ENCODE data around the gene WAS. TPM values are rescaled to one million over a fixed set of nuclear protein-coding genes. Genes with fewer than 3 reads are reported as not detected.
"Not testable (repeated sequence)": the region's sequence is repeated elsewhere in the genome, so short reads cannot be mapped to it uniquely, and the experiment has no call there.

Gene WAS
- total and polyA plus RNA-seq, 7 donors = 0.45 to 2.9 (median 0.85) TPM

DNA sequence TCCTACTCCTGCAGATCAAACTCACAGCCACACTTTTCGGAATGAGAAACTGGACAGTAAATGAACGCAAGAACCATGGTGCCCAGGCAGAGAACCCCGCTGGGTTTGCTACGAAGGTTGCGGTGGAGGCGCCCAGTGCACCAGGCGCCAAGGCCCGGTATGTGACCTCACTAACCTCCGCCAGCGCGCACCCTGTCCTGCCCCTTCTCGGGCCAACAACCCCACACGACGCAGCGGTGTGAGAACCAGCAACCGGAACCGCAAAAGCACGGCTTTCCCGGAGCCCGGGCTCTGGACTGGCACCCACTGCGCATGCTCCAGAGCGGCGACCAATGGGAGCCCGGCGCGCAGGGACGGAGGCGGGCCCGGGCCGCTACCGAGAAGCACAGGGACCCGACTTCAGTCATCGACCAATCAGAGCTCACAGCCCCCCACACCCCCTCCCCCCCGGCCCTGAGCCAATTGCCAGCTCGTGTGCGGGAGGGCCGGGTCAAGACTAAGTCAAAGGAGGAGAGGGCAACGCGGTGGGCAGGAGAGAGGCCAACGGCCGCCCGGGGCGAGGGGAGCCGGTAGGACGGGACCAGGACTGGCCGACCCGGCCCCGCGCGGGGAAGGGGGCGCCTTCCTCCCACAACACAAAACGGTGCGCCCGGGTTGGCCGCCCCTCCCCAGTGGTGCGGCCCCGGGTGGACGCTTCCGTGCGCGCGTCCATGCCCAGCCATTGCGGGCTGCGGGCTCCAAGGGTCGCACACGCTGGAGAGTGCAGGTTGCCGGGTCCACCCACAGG lies 7.3 kb upstream of the WAS start:
- peak overlapping the region; percentile 85 for H3K4me3 ChIP-seq
- H3K4me1 ChIP-seq = no peaks in the 10 kb centered on the region
- H3K9me3 ChIP-seq = no peaks in the 10 kb centered on the region
- intact Hi-C loops (cut with DNase I) = loop anchor here in 1 of 2 donors (10.0 kb wide), 1 partner anchor 129 kb away; the partner anchor contains the start of gene HDAC6
- TF ChIP-seq, protein P1, sequence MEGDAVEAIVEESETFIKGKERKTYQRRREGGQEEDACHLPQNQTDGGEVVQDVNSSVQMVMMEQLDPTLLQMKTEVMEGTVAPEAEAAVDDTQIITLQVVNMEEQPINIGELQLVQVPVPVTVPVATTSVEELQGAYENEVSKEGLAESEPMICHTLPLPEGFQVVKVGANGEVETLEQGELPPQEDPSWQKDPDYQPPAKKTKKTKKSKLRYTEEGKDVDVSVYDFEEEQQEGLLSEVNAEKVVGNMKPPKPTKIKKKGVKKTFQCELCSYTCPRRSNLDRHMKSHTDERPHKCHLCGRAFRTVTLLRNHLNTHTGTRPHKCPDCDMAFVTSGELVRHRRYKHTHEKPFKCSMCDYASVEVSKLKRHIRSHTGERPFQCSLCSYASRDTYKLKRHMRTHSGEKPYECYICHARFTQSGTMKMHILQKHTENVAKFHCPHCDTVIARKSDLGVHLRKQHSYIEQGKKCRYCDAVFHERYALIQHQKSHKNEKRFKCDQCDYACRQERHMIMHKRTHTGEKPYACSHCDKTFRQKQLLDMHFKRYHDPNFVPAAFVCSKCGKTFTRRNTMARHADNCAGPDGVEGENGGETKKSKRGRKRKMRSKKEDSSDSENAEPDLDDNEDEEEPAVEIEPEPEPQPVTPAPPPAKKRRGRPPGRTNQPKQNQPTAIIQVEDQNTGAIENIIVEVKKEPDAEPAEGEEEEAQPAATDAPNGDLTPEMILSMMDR (IDR thresholded peaks at IDR 0.05) = no peak
- DNase-seq = peak; percentile 88 to 95
- H3K27ac ChIP-seq = peak overlapping the region; percentile 88
- H3K27me3 ChIP-seq (ENCODE audit: insufficient read depth in 3 of 3, low read length in 2 of 3) = no peaks in the 10 kb centered on the region
- H3K36me3 ChIP-seq (ENCODE audit: insufficient read depth in 1 of 2, low read depth in 1 of 2) = no peaks in the 10 kb centered on the region
- peak; percentile 99 for ATAC-seq
- WGBS, 3 donors = 0 to 47% (median 0%) methylated on average over 16 to 65 of the region's 67 CpGs

DNA sequence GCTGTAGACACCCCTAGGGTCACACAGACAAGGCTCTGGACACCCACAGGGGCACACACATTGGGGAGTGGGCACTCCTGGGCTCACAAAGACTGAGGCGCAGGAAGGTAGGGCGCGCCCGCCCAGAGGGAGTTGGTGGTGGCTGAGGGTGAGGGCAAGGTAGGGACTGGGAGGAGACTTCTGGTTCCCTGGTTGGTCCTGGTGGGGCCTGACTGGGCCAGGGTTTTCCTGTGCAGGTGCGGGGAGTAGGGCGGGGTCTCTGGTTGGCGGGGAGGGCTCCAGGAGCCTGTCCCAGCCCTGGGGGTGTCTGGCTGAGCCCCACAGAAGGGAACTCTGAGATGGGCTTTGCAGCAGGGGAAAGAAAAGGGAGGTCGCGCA lies 6.7 kb upstream of the WAS start:
- TF ChIP-seq, protein P1 (IDR thresholded peaks at IDR 0.05) = no peak
- intact Hi-C loops (cut with DNase I) = loop anchor here in 1 of 2 donors (10.0 kb wide), 1 partner anchor 128 kb away; the partner anchor contains the start of gene HDAC6
- Histone ChIP-seq H3K4me1 (no peaks in the 10 kb centered on the region), H3K9me3 (no peaks in the 10 kb centered on the region), H3K36me3 (ENCODE audit: insufficient read depth in 1 of 2, low read depth in 1 of 2) (no peaks in the 10 kb centered on the region), H3K27me3 (ENCODE audit: insufficient read depth in 3 of 3, low read length in 2 of 3) (no peaks in the 10 kb centered on the region), H3K4me3 (peak overlapping the region; percentile 85), H3K27ac (peak overlapping the region; percentile 88)
- WGBS, 3 donors = 4 to 25% (median 6%) methylated on average over 6 to 9 of the region's 9 CpGs
- no peak for DNase-seq
- ATAC-seq = peak in 3 of 4 donors; percentile 8 to 29 (median 27)

DNA sequence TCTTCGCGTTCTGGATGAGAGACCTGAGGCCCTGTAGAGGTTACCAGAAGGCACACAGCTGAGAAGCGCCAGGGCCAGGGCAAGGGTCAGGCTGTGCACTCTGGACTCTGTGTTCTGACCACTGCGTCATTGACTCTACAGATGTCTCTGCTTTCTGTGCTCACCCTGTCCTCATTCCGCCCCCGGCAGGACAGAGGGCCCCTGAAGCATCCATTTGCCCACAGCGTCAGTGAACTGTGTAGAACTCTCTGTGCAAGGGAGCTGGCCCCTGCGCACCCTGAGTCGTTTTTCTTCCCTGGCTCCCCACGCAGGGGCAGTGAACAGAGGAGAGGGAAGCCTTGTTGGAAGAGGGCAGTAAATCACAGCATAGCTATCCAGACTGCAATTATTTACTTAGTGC lies 6.1 kb upstream of the WAS start:
- H3K27ac ChIP-seq = no peak overlapping the region
- 38 to 61% (median 51%) methylated on average over 8 to 10 of the region's 10 CpGs for WGBS, 3 donors
- peak overlapping the region; percentile 85 for H3K4me3 ChIP-seq

DNA sequence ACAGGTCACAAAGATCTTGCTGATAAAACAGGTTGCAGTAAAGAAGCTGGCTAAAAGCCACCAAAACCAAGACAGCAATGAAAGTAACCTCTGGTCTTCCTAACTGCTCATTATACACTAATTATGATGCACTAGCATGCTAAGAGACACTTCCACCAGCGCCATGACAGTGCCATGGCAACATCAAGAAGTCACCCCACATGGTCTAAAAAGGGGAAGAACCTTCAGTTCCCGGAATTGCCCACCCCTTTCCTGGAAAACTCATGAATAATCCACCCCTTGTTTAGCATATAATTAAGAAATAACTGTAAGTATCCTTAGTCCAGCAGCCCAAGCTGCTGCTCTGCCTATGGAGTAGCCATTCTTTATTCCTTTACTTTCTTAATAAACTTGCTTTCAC lies 3.1 kb upstream of the WAS start:
- H3K27ac ChIP-seq, H3K4me1 ChIP-seq: not testable (repeated sequence)
- WGBS, 3 donors = 15 to 72% (median 45%) methylated on average over 2 of the region's 2 CpGs

More for the DNA sequence above, 6.1 kb upstream of the WAS start:
- Histone ChIP-seq H3K27me3 (ENCODE audit: insufficient read depth in 3 of 3, low read length in 2 of 3) (no peaks in the 10 kb centered on the region), H3K9me3 (no peaks in the 10 kb centered on the region), H3K36me3 (ENCODE audit: insufficient read depth in 1 of 2, low read depth in 1 of 2) (no peaks in the 10 kb centered on the region), H3K4me1 (no peaks in the 10 kb centered on the region)
- ATAC-seq = no peak
- TF ChIP-seq, protein P1 (IDR thresholded peaks at IDR 0.05) = no peak
- intact Hi-C loops (cut with DNase I) = loop anchor here in 1 of 2 donors (10.0 kb wide), 1 partner anchor 127 kb away; the partner anchor contains the start of gene HDAC6
- no peak for DNase-seq

DNA sequence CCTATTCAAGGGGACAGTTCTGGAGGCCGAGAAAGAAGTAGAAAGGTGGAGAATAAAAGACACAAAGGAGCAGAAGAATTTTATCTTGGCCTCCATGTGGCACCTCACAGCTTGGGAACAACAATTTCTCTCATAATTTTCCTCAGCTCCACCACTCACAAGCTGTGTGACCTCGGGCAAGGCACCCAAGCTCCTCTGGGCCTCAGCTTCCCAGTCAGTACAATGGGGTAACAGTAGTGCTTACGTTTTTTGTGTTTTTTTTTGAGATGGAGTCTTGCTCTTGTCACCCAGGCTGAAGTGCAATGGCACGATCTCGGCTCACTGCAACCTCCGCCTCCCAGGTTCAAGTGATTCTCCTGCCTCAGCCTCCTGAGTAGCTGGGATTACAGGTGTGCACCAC lies 2.7 kb upstream of the WAS start:
- H3K9me3 ChIP-seq; H3K4me3 ChIP-seq; ATAC-seq; H3K27ac ChIP-seq; DNase-seq; intact Hi-C loops (cut with DNase I); H3K36me3 ChIP-seq (ENCODE audit: insufficient read depth in 1 of 2, low read depth in 1 of 2); H3K4me1 ChIP-seq; H3K27me3 ChIP-seq (ENCODE audit: insufficient read depth in 3 of 3, low read length in 2 of 3): not testable (repeated sequence)
- WGBS, 3 donors = 80 to 95% (median 90%) methylated on average over 6 of the region's 6 CpGs

More for the DNA sequence above, 3.1 kb upstream of the WAS start:
- H3K36me3 ChIP-seq (ENCODE audit: insufficient read depth in 1 of 2, low read depth in 1 of 2); intact Hi-C loops (cut with DNase I); H3K27me3 ChIP-seq (ENCODE audit: insufficient read depth in 3 of 3, low read length in 2 of 3); ATAC-seq; H3K4me3 ChIP-seq; DNase-seq; H3K9me3 ChIP-seq: not testable (repeated sequence)

Data from psoas muscle (tissue), 8 donors.